ENCODE measurements around the gene CLK3.

Gene CLK3

DNA sequence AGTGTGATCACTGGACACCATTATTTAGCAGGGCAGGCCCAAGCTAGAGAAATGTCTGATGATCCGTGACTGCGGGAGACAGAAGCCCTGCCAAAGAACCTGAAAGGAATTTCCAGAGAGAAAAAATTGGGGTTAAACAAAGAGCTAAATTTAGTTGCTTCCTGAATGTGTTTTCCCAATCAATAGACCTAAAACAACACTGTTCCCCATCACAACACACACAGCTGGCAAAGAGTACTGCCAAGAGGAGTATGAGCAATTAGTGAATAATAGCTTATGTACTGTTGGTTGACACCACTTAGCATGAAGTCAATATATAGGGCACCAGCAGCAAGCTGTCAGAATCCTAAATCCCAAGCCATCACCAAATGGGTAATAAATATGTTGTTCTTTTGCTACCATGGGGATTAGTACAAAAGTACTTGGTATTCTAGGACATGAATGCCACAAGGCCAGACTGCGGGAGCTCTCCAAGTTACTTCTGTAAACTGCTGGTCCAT lies 35.7 kb downstream of the CLK3 start:
- Histone ChIP-seq H2AFZ (ENCODE audit: insufficient read depth, low read length, poor library complexity) (no peak overlapping the region), H3K4me3 (ENCODE audit: low read depth, low read length) (no peak overlapping the region), H4K12ac (ENCODE audit: low read depth, low read length) (no peak overlapping the region), H3K18ac (ENCODE audit: low read length) (no peak overlapping the region), H3K27me3 (ENCODE audit: insufficient read depth, low read length) (no peaks in the 10 kb centered on the region), H3K14ac (ENCODE audit: low read length) (no peak overlapping the region), H3K79me1 (ENCODE audit: low read length) (no peaks in the 10 kb centered on the region), H3K23ac (ENCODE audit: low read length) (no peak overlapping the region), H3K9ac (ENCODE audit: low read length) (no peak overlapping the region), H2BK120ac (ENCODE audit: insufficient read depth, low read length, poor library complexity) (no peak overlapping the region), H2BK5ac (ENCODE audit: low read depth, low read length, poor library complexity) (no peak overlapping the region), H3K4me1 (ENCODE audit: control insufficient read depth in 1 of 2, insufficient read depth in 2 of 2, low read length in 2 of 2) (peaks cover 5 to 10% of the 10 kb centered on the region in 2 experiments), H2BK12ac (ENCODE audit: low read length) (no peak overlapping the region), H3K4me2 (ENCODE audit: low read length) (no peak overlapping the region), H3K79me2 (ENCODE audit: control insufficient read depth, insufficient read depth, low read length, poor library complexity) (no peaks in the 10 kb centered on the region), H4K8ac (ENCODE audit: low read depth, low read length) (no peak overlapping the region), H3K4ac (ENCODE audit: low read depth, low read length) (no peak overlapping the region), H4K91ac (ENCODE audit: low read depth, low read length) (no peak overlapping the region), H3K36me3 (ENCODE audit: control insufficient read depth in 1 of 2, insufficient read depth in 2 of 2, low read length in 2 of 2) (peaks cover 3 to 6% of the 10 kb centered on the region in 2 experiments), H3K9me3 (ENCODE audit: insufficient read depth, low read depth, low read length) (peaks cover 2% of the 10 kb centered on the region), H2AK5ac (ENCODE audit: low read length) (no peak overlapping the region), H3K27ac (ENCODE audit: low read depth, low read length) (no peak overlapping the region)
- no peak for DNase-seq
- WGBS (ENCODE audit: extremely low coverage, insufficient coverage, insufficient read length) = no CpG with 5 or more reads among the region's 3 CpGs

DNA sequence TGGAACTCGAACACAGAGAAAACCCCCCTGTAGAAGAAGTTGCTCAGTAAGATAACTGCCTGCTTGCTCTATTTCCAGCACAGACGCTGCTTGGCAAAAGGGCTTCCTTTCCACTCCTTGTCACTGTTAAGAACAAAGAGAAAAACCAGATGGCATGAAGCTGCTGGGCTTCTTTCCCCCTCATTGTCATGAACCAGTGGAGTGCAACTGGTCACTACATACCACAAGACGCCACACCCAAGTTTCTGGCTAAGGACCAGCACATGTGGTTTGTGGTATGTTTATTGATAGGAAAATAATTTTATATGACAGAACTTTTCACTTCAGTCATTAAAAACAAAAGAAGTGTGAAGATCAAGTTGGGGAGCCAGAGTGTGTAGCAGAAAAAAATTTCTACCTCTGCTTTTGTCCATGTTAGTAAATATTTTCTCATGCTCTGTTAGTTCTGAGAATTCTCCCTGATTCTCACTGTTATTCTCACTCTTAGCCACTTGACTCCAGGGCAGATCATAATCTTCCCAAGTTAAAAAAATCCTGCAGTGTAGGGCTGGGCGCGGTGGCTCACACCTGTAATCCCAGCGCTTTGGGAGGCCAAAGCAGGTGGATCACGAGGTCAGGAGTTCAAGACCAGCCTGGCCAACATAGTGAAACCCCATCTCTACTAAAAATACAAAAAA lies 37.9 kb downstream of the CLK3 start:
- H2AFZ ChIP-seq (ENCODE audit: insufficient read depth, low read length, poor library complexity) = no peak overlapping the region
- no peaks in the 10 kb centered on the region for H3K27me3 ChIP-seq (ENCODE audit: insufficient read depth, low read length)
- H3K14ac ChIP-seq (ENCODE audit: low read length) = no peak overlapping the region
- no peak overlapping the region for H3K4me3 ChIP-seq (ENCODE audit: low read depth, low read length)
- H3K18ac ChIP-seq (ENCODE audit: low read length) = no peak overlapping the region
- peak; percentile 49 to 71 for DNase-seq
- no peak overlapping the region for H3K4ac ChIP-seq (ENCODE audit: low read depth, low read length)
- peaks cover 2% of the 10 kb centered on the region for H3K9me3 ChIP-seq (ENCODE audit: insufficient read depth, low read depth, low read length)
- H3K36me3 ChIP-seq (ENCODE audit: control insufficient read depth in 1 of 2, insufficient read depth in 2 of 2, low read length in 2 of 2) = peaks cover 3 to 6% of the 10 kb centered on the region in 2 experiments
- H2BK5ac ChIP-seq (ENCODE audit: low read depth, low read length, poor library complexity) = no peak overlapping the region
- no peak overlapping the region for H2AK5ac ChIP-seq (ENCODE audit: low read length)
- H3K23ac ChIP-seq (ENCODE audit: low read length) = no peak overlapping the region
- H3K79me1 ChIP-seq (ENCODE audit: low read length) = no peaks in the 10 kb centered on the region
- H2BK120ac ChIP-seq (ENCODE audit: insufficient read depth, low read length, poor library complexity) = no peak overlapping the region
- H2BK12ac ChIP-seq (ENCODE audit: low read length) = no peak overlapping the region
- H4K12ac ChIP-seq (ENCODE audit: low read depth, low read length) = no peak overlapping the region
- H3K4me2 ChIP-seq (ENCODE audit: low read length) = no peak overlapping the region
- peaks cover 3% of the 10 kb centered on the region for H3K79me2 ChIP-seq (ENCODE audit: control insufficient read depth, insufficient read depth, low read length, poor library complexity)
- no peak overlapping the region for H4K8ac ChIP-seq (ENCODE audit: low read depth, low read length)
- no peak overlapping the region for H4K91ac ChIP-seq (ENCODE audit: low read depth, low read length)
- no peak overlapping the region for H3K27ac ChIP-seq (ENCODE audit: low read depth, low read length)
- no CpG with 5 or more reads among the region's 7 CpGs for WGBS (ENCODE audit: extremely low coverage, insufficient coverage, insufficient read length)
- H3K9ac ChIP-seq (ENCODE audit: low read length) = no peak overlapping the region
- peaks cover 4 to 6% of the 10 kb centered on the region in 2 experiments for H3K4me1 ChIP-seq (ENCODE audit: control insufficient read depth in 1 of 2, insufficient read depth in 2 of 2, low read length in 2 of 2)

DNA sequence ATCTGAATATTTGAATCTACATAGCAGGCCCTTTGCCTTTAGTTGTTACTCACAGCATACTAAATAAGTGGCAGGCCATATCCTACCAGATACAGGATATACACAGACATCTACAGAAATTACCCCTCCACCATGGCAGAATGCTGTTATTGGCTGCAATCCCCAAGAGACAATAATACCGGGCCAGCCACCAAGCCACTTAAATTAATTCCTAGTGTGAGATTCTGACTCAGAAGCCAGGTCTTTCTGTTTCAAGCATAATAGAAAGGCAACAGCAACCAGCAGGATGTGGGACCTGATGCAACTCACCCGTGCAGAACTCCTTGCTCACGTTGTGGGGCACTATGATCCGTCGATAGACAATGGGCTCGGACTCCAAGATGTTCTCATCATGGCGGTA lies 39.8 kb downstream of the CLK3 start:
- Histone ChIP-seq H3K27ac (ENCODE audit: low read depth, low read length) (no peak overlapping the region), H2AFZ (ENCODE audit: insufficient read depth, low read length, poor library complexity) (no peak overlapping the region), H2AK5ac (ENCODE audit: low read length) (no peak overlapping the region), H3K4me2 (ENCODE audit: low read length) (no peak overlapping the region), H3K14ac (ENCODE audit: low read length) (no peak overlapping the region), H3K79me1 (ENCODE audit: low read length) (no peaks in the 10 kb centered on the region), H4K91ac (ENCODE audit: low read depth, low read length) (no peak overlapping the region), H3K18ac (ENCODE audit: low read length) (no peak overlapping the region), H3K4me1 (ENCODE audit: control insufficient read depth in 1 of 2, insufficient read depth in 2 of 2, low read length in 2 of 2) (peaks cover 4 to 5% of the 10 kb centered on the region in 2 experiments), H3K9ac (ENCODE audit: low read length) (no peak overlapping the region), H4K8ac (ENCODE audit: low read depth, low read length) (no peak overlapping the region), H3K79me2 (ENCODE audit: control insufficient read depth, insufficient read depth, low read length, poor library complexity) (peaks cover 3% of the 10 kb centered on the region), H3K9me3 (ENCODE audit: insufficient read depth, low read depth, low read length) (no peaks in the 10 kb centered on the region), H3K27me3 (ENCODE audit: insufficient read depth, low read length) (no peaks in the 10 kb centered on the region), H2BK120ac (ENCODE audit: insufficient read depth, low read length, poor library complexity) (no peak overlapping the region), H2BK5ac (ENCODE audit: low read depth, low read length, poor library complexity) (no peak overlapping the region), H2BK12ac (ENCODE audit: low read length) (no peak overlapping the region), H4K12ac (ENCODE audit: low read depth, low read length) (no peak overlapping the region), H3K36me3 (ENCODE audit: control insufficient read depth in 1 of 2, insufficient read depth in 2 of 2, low read length in 2 of 2) (peaks cover 3 to 6% of the 10 kb centered on the region in 2 experiments), H3K4ac (ENCODE audit: low read depth, low read length) (no peak overlapping the region), H3K23ac (ENCODE audit: low read length) (no peak overlapping the region), H3K4me3 (ENCODE audit: low read depth, low read length) (no peak overlapping the region)
- no peak for DNase-seq
- WGBS (ENCODE audit: extremely low coverage, insufficient coverage, insufficient read length) = no CpG with 5 or more reads among the region's 7 CpGs

DNA sequence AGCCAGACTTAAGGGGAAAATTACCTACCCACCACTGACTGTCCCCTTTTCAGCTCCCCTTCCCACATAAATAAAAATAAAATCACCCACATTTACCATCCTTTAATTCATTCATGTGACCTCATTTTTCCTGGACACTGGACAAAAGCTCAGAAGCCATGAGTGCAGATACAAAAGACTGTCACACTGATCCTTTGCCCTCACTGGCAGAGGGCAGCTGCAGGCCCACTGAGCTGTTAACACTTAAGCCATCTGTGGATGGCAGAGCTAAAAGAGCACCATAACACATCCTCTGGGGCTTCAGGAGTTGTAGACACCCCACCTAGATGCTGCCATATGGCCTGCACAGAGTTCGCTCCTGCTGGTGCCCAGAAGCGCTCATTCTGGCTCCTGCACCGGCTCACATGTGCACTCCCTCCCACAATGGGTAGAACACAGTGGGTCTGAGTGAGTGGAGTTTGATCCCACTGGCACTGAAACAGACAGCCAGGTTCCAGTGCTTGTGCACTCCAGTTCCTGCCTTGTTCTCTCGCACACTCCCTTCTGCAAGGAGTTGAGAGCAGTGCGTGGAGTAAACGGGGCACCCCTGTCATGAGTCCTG lies 41.4 kb downstream of the CLK3 start:
- no peak for DNase-seq
- peaks cover 3% of the 10 kb centered on the region for H3K79me2 ChIP-seq (ENCODE audit: control insufficient read depth, insufficient read depth, low read length, poor library complexity)
- H2AK5ac ChIP-seq (ENCODE audit: low read length) = no peak overlapping the region
- H3K4me1 ChIP-seq (ENCODE audit: control insufficient read depth in 1 of 2, insufficient read depth in 2 of 2, low read length in 2 of 2) = peaks cover 4 to 5% of the 10 kb centered on the region in 2 experiments
- H2BK120ac ChIP-seq (ENCODE audit: insufficient read depth, low read length, poor library complexity) = no peak overlapping the region
- no peak overlapping the region for H4K91ac ChIP-seq (ENCODE audit: low read depth, low read length)
- peaks cover 3% of the 10 kb centered on the region in 2 experiments for H3K36me3 ChIP-seq (ENCODE audit: control insufficient read depth in 1 of 2, insufficient read depth in 2 of 2, low read length in 2 of 2)
- no peak overlapping the region for H4K8ac ChIP-seq (ENCODE audit: low read depth, low read length)
- H3K23ac ChIP-seq (ENCODE audit: low read length) = no peak overlapping the region
- H3K14ac ChIP-seq (ENCODE audit: low read length) = no peak overlapping the region
- H3K18ac ChIP-seq (ENCODE audit: low read length) = no peak overlapping the region
- H3K79me1 ChIP-seq (ENCODE audit: low read length) = no peaks in the 10 kb centered on the region
- no peak overlapping the region for H2BK5ac ChIP-seq (ENCODE audit: low read depth, low read length, poor library complexity)
- no peak overlapping the region for H3K4ac ChIP-seq (ENCODE audit: low read depth, low read length)
- no CpG with 5 or more reads among the region's 6 CpGs for WGBS (ENCODE audit: extremely low coverage, insufficient coverage, insufficient read length)
- H3K9ac ChIP-seq (ENCODE audit: low read length) = no peak overlapping the region
- no peak overlapping the region for H3K4me3 ChIP-seq (ENCODE audit: low read depth, low read length)
- no peaks in the 10 kb centered on the region for H3K9me3 ChIP-seq (ENCODE audit: insufficient read depth, low read depth, low read length)
- H3K27me3 ChIP-seq (ENCODE audit: insufficient read depth, low read length) = no peaks in the 10 kb centered on the region
- H2BK12ac ChIP-seq (ENCODE audit: low read length) = no peak overlapping the region
- no peak overlapping the region for H2AFZ ChIP-seq (ENCODE audit: insufficient read depth, low read length, poor library complexity)
- H3K27ac ChIP-seq (ENCODE audit: low read depth, low read length) = no peak overlapping the region
- no peak overlapping the region for H3K4me2 ChIP-seq (ENCODE audit: low read length)
- no peak overlapping the region for H4K12ac ChIP-seq (ENCODE audit: low read depth, low read length)
